Activated CD4-positive, CD25-positive, alpha-beta regulatory T cell treated with anti-CD3 and anti-CD28 coated beads, Interleukin-2, amount 50 U/mL, for 24 hours (primary cell): ENCODE data around the gene RAD51AP1.
"Not testable (repeated sequence)": the region's sequence is repeated elsewhere in the genome, so short reads cannot be mapped to it uniquely, and the experiment has no call there.

ENCODE experiments used
- ATAC-seq, 2 donors: fragments of 150-1000 bp; cut with Tn5 transposase; one replicate each; pipeline ENCODE4 v1.10.0; 2021; ENCODE audit warnings: mild to moderate bottlenecking in 1 of 2, moderate library complexity in 1 of 2

Gene RAD51AP1, protein sequence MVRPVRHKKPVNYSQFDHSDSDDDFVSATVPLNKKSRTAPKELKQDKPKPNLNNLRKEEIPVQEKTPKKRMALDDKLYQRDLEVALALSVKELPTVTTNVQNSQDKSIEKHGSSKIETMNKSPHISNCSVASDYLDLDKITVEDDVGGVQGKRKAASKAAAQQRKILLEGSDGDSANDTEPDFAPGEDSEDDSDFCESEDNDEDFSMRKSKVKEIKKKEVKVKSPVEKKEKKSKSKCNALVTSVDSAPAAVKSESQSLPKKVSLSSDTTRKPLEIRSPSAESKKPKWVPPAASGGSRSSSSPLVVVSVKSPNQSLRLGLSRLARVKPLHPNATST

DNA sequence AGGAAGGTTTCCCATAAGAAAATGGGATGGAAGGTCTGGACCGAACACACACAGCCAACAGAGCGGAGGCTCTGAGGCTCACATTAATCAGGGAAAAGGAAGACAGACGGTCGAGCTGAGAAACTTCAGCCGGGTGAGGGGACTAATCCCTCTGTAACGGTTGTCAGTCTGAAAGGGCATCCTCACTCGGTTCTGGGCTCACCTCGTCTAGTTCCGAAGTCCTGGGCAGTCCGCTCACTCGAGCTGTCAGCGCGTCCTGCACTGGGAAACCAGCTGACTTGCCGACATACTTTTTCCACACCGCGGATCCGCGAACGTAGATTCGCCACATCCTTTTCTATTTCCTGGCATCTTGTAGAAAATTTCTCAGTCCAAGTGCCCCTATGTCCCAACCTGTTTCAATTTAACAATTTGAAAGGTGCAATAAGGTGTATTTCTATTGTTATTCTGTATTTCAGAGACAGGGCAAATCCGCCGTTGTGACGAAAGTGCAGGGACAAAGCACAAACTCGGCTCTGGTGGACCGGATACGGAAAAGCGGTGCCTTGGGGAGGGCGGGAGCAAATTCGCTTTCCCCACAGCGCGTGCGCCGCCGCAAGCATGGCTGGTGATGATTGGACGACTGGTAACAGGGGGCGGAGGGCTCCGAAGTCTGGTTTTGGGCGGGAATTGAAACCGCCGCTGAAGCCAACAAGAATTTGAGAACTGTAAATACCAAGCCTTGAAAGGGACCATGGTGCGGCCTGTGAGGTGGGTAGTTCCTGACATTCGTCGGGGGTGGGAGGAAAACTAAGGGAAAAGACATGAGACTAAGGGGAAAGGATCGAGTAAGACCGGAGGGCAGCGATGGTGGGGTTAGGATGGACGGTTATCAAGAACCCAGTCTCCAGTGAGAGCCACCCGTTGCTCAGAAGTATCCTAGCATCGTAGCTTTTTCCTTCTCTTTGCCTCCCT is at the start of gene RAD51AP1:
RAD51AP1 (plus strand) TSS at position 684 of the 954 bp plus-strand sequence; CDS start at position 734, 50 bp downstream.
- ATAC-seq: peak; percentile 98 to 99

DNA sequence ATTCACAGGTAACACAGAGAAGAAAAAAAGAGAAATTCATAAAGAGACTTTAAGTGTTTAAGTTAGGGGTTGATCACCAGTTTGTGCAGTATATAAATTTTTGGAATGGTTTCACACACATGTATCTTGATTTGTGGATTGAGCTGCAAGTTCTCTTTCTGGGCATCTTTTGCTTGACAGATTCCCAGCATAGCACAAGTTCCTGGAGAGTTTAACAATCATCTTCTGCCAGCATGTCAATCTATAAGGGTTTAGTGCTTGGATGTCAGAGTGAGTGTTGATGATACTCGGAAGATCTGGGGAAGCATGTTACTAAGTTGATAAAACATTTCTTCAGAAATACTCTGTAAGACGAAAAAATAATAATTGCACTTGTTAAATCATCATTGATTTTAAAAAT is 49.1 kb upstream of the RAD51AP1 start:
- no peak for ATAC-seq

DNA sequence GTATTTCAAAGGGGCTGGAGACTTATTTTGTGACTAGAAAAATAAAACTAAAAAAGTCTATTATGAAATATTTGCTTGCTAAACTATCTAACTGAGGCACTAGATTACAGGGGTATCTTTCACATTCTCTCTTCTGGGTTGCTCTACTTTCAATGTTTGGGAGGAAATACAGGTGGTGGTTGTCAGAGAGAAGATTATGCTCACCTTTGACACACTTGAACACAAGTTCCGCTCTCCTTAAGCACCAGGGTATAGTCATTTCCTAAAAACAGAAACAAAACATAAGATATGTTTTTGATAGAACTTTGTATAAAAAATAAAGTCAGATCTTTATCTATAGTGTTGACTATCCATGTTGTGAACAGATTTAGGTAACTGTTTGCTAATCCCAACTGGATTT is 47.7 kb upstream of the RAD51AP1 start:
- no peak for ATAC-seq

DNA sequence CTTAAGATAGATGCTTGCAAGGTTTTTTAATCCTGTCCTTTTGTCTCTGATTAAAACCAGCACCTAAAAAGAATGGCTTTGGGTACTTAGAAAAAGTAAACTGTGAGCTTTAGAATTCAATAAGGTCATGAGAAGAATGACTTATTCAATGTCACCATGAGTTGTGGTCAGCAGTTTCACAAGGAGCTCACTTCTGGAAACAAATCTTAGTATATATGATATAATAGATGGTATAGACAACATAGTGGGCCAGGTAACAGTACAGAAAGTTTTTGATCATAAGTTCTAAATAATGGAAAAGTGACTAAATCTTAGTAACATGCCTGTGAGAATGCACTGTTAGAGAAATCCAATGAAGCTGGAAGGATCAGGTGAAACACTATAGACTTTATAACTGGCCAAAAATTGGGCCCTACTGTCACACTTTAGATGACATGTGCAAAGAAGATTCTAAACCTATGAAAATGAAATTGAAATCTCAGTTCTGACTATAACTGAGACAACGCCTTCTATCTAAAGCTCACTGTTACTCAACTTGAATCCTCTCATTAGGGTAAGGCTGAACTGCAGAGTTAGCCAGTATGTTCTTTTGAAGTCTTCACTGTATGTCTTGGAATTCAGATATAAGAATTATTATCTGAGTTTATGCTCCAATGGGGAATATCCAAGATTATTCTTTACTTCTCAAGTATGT is 42.4 kb upstream of the RAD51AP1 start:
- peak; percentile 83 to 94 for ATAC-seq

DNA sequence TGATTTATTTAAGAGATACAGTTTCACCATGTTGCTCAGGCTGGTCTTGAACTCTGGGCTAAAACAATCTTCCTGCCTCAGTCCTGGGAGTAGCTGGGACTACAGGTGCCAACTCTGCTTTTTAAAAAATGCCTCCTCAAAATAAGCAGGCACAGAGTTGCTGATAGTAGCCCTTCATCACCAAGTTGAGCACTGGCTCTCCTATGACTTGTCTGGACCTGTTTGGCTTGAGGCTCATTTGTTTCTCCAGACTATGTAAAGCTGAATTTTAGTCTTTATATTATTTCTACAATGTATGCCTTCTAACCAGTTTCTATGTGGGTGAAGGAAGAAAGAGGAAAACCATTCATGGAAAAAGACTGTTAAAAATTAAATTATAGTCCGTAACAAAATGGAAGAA is 39.5 kb upstream of the RAD51AP1 start:
- no peak for ATAC-seq

DNA sequence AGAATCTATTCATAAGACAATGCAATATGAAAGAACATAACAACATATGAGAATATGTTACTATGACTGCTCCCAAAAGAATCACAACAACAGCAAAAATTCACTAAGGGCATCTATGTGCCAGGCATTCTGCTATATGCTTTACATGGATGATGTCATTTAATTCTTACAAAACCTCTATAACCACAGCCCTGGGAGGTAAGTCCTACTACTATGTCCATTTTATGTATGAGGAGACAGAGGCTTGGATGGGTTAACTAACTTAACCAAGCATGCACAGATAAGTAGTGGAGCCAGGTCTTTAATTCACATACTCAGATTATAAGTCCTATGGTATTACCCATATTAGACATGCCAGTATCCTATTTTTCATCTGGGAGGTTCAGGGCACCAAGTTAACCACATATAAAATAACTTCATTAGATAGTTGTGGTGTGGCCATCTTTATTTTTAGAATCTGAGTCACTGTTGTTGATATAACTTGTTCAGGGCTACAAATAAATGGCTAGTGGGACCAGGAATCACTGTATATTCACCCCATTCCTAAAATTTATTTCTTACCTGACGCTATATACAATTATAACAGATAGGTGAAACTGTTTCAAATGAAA is 33.2 kb upstream of the RAD51AP1 start:
- no peak for ATAC-seq

DNA sequence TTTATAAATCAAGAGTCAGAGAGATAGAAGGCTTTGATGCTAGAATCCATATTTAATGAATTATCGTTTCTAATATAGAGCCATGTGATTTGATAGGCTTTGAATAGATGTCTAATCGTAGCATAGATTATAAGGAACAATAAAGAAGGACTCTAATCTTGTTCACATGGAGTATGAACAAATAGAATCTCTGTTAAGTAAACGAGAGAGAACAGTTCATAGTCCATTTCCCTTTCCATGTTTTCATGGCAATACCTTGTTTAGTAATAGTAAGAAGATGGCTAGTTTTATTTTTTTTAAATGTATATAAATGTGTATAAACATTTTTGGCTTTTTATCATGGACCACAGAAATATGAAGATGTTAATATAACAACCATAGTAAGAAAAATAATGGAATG is 32.3 kb upstream of the RAD51AP1 start:
- ATAC-seq: no peak

DNA sequence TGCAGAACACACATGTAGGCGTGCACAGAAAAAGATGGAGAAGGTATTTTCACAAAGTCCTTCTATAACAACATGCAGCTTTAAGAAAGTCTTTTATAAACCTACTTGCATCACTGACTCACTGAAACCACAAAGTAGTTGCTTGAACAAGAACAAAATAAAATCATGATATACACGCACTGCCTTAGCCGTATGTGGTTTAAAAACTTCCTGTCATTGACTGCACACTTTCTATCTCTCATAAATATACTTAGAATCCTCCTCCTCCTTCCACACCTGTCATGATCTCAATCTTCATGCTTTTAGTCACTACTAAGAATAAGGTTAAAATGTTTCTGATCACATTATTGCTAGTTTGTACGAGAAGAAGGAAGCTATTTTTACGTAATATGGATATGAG is 31.8 kb upstream of the RAD51AP1 start:
- peak; percentile 100 for ATAC-seq

DNA sequence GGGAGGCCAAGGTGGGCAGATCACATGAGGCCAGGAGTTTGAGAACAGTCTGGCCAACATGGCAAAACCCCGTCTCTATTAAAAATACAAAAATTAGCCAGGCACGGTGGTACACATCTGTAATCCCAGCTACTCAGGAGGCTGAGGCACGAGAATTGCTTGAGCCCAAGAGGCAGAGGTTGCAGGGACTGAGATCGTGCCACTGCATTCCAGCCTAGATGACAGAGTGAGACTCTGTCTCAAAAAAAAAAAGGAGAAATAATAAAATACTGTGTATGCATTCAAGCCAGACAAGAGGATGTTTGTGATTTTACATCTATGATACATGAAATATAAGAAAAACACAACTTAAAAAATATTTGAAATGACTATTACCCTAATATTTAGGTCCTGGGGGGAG is 30.2 kb upstream of the RAD51AP1 start:
- ATAC-seq: not testable (repeated sequence)

DNA sequence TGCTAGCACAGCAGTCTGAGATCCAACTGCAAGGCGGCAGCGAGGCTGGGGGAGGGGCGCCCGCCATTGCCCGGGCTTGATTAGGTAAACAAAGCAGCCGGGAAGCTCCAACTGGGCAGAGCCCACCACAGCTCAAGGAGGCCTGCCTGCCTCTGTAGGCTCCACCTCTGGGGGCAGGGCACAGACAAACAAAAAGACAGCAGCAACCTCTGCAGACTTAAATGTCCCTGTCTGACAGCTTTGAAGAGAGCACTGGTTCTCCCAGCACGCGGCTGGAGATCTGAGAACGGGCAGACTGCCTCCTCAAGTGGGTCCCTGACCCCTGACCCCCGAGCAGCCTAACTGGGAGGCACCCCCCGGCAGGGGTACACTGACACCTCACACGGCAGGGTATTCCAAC is 29.4 kb upstream of the RAD51AP1 start:
- ATAC-seq: not testable (repeated sequence)

DNA sequence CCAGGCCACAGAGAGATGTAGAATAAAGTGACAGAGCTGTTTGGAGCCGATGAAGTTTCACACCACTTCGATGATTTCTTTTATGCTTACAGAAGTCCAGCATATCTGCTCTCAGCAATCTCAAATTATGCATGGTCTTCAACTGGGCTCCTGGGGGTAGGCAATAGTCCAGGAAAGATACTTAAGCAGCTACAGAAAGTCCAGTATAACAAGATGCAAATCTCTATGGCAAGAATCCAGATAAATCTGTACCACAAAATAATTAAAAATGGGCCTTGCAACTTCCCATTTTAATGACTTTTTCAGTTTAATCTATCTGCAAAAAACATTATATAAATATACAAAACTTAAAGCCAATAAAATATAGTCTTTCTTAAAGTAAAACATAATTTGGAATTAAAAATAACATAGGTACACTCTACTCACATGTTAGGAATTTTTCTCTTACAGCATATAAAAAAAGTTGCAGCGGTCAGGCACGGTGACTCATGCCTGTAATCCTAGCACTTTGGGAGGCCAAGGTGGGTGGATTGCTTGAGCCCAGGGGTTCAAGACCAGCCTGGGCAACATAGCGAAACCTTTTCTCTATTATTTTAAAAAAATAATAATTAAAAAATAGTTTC is 20.5 kb upstream of the RAD51AP1 start:
- no peak for ATAC-seq

DNA sequence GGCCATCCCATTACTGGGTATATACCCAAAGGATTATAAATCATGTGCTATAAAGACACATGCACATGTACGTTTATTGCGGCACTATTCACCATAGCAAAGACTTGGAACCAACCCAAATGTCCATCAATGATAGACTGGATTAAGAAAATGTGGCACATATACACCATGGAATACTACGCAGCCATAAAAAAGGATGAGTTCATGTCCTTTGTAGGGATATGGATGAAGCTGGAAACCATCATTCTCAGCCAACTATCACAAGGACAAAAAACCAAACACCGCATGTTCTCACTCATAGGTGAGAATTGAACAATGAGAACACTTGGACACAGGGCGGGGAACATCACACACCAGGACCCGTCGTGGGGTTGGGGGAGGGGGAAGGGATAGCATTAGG is 15.2 kb upstream of the RAD51AP1 start:
- not testable (repeated sequence) for ATAC-seq

DNA sequence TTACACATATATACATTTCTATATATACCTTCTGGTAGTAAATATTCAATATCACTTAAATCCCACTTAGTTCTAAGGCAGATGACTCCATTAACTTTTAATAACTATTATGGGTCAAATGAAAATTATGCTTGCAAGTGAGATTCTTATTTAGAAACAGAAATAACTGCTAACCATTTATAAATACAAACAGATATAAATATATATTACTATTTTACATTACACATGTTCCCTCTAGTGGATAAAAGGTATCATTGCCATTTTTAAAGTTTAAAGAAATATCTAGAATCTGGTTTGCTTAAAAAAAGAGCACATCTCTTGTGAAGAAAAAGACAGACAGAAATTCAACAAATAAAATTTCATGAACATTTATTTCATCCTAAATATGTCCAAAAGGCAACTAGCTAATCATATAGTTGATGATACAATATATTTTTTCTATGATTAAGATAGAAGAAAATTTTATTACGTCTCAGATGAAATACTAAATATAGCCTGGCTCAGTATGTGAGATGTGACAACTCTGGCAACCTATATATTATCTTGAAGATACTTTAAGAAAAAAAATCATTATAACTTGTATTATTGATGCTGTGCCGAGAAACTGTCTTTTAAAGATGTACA is 11.7 kb upstream of the RAD51AP1 start:
- ATAC-seq: no peak

DNA sequence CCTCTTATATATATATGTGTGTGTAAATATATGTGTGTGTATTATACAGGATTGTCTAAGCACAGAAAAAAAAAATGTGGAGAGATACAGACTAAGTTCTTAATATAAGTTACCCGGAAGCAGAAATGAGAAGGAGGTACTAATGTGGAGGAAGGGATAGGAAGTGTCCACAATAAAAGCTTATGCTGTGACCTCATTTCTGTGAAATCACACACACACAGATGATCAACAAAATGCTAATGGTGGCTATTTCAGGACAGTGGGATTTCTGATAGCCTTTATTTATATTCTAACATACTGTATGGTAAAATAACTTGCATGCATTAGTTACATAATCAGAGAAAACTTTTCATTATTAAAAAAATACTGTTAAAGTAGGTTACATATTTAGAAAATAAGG is 8.5 kb upstream of the RAD51AP1 start:
- ATAC-seq: no peak

DNA sequence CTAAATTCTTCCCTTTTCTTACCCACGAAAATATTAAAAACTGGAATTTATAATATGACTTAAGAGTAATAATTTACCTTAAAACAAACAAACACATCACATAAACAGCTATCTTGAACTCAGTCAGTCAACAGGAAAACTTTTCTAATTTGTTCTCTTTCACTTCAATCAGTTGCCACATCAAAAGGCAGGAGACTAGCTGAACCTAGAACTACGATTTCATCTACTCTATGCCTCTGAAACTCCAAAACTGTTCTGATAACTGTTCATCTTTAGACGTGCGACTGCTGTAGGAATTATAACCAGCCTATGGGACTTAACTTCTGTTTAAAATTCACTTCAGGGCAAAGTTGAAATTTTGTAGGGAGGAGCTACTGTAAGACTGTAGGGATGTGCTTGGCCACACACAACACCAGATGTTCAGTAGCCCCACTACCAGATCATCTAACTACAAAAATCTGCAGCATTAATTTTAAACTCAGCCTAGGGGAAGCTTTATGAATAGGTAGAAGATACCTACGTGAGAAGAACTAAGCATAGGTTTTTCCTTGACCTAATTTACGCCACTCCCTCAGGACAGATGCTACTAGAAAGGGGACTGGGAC is 7.6 kb upstream of the RAD51AP1 start:
- peak; percentile 24 to 38 for ATAC-seq

DNA sequence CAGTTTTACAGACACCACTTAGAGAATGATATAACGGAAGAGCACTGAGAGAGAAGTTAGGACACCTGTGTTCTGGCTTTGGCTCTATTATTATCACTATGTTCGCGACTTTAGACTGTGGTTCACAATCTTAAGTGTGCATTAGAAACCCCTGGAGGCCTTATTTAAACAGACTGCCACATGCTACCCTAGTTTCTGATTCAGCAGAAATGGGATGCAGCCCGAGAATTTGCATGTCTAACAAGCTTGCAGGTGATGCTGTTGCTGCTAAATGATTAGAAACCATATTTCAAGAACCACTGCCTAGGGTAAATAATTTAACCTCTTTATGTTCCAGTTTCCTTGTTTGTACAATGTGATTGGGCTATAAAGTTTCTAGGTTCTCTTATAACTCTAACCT is 3.6 kb upstream of the RAD51AP1 start:
- no peak for ATAC-seq

DNA sequence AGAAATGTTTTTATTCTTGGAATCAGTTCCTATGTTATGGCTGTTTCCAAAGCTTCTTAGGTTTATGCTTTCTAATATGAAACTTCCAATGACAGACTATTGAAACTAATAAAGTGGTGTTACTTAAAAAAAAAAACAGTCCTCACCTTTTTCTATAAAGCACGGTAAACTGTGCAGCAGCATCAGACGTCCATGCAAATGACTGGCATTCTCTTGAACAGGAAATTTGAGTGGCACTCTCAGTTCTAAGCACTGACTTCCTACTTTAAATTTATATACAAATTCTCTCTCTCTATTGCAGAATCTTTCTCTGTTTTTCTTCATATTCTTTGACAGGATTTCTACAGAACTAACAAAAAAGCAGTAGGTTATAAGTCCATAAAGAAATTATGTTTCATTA is 2.8 kb upstream of the RAD51AP1 start:
- ATAC-seq: no peak

DNA sequence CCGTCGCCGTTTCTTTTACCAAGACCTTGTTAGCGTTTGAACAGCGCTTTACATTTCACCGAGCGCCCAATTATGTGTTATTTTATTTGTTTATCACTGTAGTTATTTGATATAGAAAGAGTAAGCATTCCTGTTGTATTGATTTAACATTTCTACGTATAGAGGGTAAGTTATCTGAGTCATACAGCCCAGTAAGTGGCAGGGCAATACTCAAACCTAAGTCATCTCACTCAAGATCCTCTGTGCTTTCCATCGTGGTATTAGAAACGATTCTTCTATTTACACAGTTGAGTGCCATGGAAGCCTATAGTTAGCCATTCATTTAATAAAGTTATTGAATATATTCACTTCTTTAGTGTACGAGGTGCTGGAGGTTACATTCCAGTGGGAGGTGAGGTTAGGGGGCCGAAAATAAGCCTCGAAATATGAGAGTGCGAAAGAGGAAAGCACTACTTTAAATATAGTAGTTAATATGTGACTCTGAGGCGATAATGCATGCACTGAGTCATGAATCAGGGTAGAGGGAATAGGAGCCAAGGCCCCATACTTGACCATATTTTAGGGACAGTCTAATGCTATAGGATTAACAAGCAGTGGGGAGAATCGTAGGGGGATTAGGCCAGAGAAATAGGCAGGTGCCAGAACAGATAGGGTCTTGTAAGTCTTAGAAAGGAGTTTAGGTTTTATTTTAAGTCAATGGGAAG is 629 bp downstream of the RAD51AP1 start:
- no peak for ATAC-seq

DNA sequence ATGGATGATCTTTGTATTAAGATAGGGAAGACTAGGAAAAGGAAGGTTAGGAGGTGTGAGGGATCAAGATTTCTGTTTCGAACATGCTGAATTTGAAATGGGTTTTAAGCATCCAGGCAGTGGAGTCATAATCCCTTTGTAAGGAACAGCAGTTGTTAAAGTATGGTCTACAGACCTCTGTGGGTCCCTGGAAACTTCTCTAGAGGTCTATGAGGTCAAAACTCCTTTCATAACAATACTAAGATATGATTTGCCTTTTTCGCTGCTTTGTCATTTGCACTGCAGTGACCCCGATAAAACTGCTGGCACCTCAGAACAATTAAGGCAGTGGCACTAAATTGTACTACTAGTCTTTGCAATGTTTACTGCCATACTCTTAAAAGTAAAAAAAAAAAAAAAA is 1.5 kb downstream of the RAD51AP1 start:
- ATAC-seq: no peak

DNA sequence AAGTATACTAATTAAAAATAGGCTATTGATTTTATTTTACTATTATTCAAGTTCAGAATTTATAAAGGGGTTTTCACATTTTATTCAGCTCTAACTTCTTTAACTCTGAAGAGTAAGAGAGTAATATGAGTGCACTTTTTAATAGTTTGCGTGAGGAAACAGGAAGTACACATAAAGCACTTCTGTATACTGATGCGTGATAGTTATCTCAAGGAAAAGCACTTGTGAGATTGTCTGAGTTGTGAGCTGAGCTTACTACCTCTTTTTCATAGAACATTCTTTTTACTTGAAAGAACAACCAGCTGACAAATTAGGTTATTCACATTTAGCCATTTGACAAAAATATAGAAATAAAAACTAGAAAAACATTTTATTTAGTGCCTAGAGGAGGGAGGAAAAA is 1.9 kb downstream of the RAD51AP1 start:
- no peak for ATAC-seq

DNA sequence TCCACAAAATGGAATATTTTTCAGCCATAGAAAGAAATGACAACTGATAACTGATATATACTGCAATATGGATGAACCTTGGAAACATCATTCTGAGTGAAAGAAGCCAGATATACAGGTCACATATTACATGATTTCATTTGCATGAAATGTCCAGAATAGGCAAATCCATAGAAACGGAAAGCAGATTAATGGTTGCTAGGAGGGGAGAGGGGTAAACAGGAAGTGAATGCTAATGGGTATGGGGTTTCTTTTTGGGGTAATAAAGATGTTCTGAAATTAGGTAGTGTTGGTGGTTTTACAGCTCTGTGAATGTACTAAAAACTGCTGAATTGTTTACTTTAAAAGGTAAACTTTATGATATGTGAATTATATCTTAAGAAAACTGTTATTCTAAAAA is 6.5 kb downstream of the RAD51AP1 start:
- ATAC-seq: no peak
